HG03521 (cell line): Measurements from ENCODE around the gene EPS8.

Experiments used
- ATAC-seq: cut with Tn5 transposase; IDR thresholded peaks from one replicate; pipeline ENCODE4 v1.9.1; 2021; ENCODE audit warnings: mild to moderate bottlenecking, moderate library complexity; ENCODE audit not compliant: unreplicated experiment

EPS8 gene

GRCh38 chr12:15580431-15580830 lies 208.8 kb downstream of the EPS8 start:
- ATAC-seq = no peak

DNA sequence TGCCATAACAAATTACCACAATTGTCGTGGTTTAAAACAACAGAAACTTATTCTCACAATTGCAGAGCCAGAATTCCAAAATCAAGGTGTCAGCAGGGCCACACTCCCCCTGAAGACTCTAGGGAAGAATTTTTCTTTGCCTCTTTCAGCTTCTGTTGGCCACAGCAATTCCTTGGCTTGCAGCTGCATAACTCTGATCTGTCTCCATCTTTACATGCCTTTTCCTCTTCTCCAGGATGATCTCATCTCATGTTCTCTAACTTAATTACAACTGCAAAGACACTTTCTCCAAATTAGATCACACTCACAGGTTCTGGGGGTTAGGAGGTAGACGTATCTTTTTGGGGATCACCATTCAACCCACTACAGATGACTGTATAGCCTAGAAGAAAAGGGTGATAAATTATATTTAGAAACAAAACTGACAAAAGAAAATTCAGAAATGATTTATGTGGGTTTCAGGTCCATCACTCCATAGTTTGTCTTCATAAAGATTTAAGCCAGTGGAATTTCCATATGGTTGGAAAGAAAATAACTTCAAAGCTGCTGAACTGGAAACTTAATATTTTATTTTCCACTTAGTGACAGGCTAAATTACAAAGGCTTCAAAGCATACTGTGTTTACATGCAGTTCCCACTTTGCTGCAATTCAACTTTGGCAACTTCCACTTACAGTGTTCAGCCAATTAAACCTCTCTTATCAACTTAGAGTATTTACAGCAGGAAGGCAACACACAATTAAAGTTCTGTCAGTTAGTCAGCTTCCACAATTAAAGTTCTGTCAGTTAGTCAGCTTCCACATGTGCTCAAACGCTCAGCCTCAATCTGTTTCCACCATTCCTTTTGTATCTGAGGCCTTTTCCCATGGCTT lies 213.3 kb downstream of the EPS8 start:
- no peak for ATAC-seq

- no peak for ATAC-seq
Observed at GRCh38 chr12:15574353-15574752, 214.8 kb downstream of the EPS8 start.
